ENCODE data around the gene CCDC110.

Gene CCDC110

GRCh38 chr4:185515248-185515647 lies 43.7 kb upstream of the CCDC110 start:
- Histone ChIP-seq H3K36me3 (ENCODE audit: control insufficient read depth in 1 of 2, insufficient read depth in 2 of 2, low read depth in 1 of 2, low read length in 2 of 2) (no peaks in the 10 kb centered on the region), H3K4me3 (ENCODE audit: insufficient read depth in 1 of 2, low read depth in 1 of 2, low read length in 2 of 2) (no peak overlapping the region), H3K9ac (ENCODE audit: low read length) (no peak overlapping the region), H3K14ac (ENCODE audit: low read length in 2 of 2) (no peak overlapping the region), H3K9me3 (ENCODE audit: control insufficient read depth, low read length) (no peaks in the 10 kb centered on the region), H2BK5ac (ENCODE audit: low read depth, low read length, poor library complexity, severe bottlenecking) (no peak overlapping the region), H4K91ac (ENCODE audit: low read length) (no peak overlapping the region), H2BK15ac (ENCODE audit: low read depth, poor library complexity, severe bottlenecking) (no peak overlapping the region), H2BK12ac (ENCODE audit: low read length in 2 of 2) (no peak overlapping the region), H3K79me1 (replicated peaks; ENCODE audit: low read length, poor library complexity, severe bottlenecking) (no peaks in the 10 kb centered on the region), H3K27ac (ENCODE audit: low read length, poor library complexity, severe bottlenecking) (no peak overlapping the region), H3K23ac (ENCODE audit: low read length in 2 of 2) (no peak overlapping the region), H2AK5ac (ENCODE audit: low read length, severe bottlenecking) (no peak overlapping the region), H4K8ac (ENCODE audit: low read length) (no peak overlapping the region), H2AFZ (ENCODE audit: low read depth, low read length) (no peak overlapping the region), H3K27me3 (ENCODE audit: control insufficient read depth in 1 of 2, insufficient read depth in 1 of 2, low read length in 2 of 2) (no peaks in the 10 kb centered on the region), H3K4me1 (ENCODE audit: control insufficient read depth, insufficient read depth, low read depth, low read length) (no peaks in the 10 kb centered on the region), H3K18ac (ENCODE audit: low read depth in 1 of 2, low read length in 2 of 2) (no peak overlapping the region), H3K4ac (ENCODE audit: low read depth in 1 of 2, low read length in 2 of 2) (no peak overlapping the region), H2BK120ac (ENCODE audit: low read depth, low read length) (no peak overlapping the region), H3K4me2 (ENCODE audit: low read length, poor library complexity, severe bottlenecking) (no peak overlapping the region)
- WGBS: no CpG with 5 or more reads among the region's 4 CpGs
- DNase-seq: no peak

GRCh38 chr4:185514182-185514697 lies 42.7 kb upstream of the CCDC110 start:
- no peak overlapping the region for H3K4ac ChIP-seq (ENCODE audit: low read depth in 1 of 2, low read length in 2 of 2)
- peak overlapping the region; percentile 16 to 60 for H3K18ac ChIP-seq (ENCODE audit: low read depth in 1 of 2, low read length in 2 of 2)
- DNase-seq: no peak
- H2AFZ ChIP-seq (ENCODE audit: low read depth, low read length): no peak overlapping the region
- peak overlapping the region; percentile 61 for H4K8ac ChIP-seq (ENCODE audit: low read length)
- H2BK5ac ChIP-seq (ENCODE audit: low read depth, low read length, poor library complexity, severe bottlenecking): no peak overlapping the region
- peak overlapping the region; percentile 9 for H2BK120ac ChIP-seq (ENCODE audit: low read depth, low read length)
- no peaks in the 10 kb centered on the region for H3K27me3 ChIP-seq (ENCODE audit: control insufficient read depth in 1 of 2, insufficient read depth in 1 of 2, low read length in 2 of 2)
- peak overlapping the region; percentile 61 for H4K91ac ChIP-seq (ENCODE audit: low read length)
- H2AK5ac ChIP-seq (ENCODE audit: low read length, severe bottlenecking): no peak overlapping the region
- 97% methylated on average over 17 of the region's 17 CpGs for WGBS
- peak overlapping the region in 1 of 2 experiments; percentile 66 for H2BK12ac ChIP-seq (ENCODE audit: low read length in 2 of 2)
- H2BK15ac ChIP-seq (ENCODE audit: low read depth, poor library complexity, severe bottlenecking): peak overlapping the region; percentile 67
- H3K36me3 ChIP-seq (ENCODE audit: control insufficient read depth in 1 of 2, insufficient read depth in 2 of 2, low read depth in 1 of 2, low read length in 2 of 2): no peaks in the 10 kb centered on the region
- no peak overlapping the region for H3K4me3 ChIP-seq (ENCODE audit: insufficient read depth in 1 of 2, low read depth in 1 of 2, low read length in 2 of 2)
- no peaks in the 10 kb centered on the region for H3K9me3 ChIP-seq (ENCODE audit: control insufficient read depth, low read length)
- H3K4me1 ChIP-seq (ENCODE audit: control insufficient read depth, insufficient read depth, low read depth, low read length): no peaks in the 10 kb centered on the region
- no peaks in the 10 kb centered on the region for H3K79me1 ChIP-seq (replicated peaks; ENCODE audit: low read length, poor library complexity, severe bottlenecking)
- H3K9ac ChIP-seq (ENCODE audit: low read length): no peak overlapping the region
- H3K14ac ChIP-seq (ENCODE audit: low read length in 2 of 2): no peak overlapping the region
- no peak overlapping the region for H3K23ac ChIP-seq (ENCODE audit: low read length in 2 of 2)
- no peak overlapping the region for H3K27ac ChIP-seq (ENCODE audit: low read length, poor library complexity, severe bottlenecking)
- H3K4me2 ChIP-seq (ENCODE audit: low read length, poor library complexity, severe bottlenecking): no peak overlapping the region

- no peaks in the 10 kb centered on the region for H3K4me1 ChIP-seq (ENCODE audit: control insufficient read depth, insufficient read depth, low read depth, low read length)
- no peak overlapping the region for H2BK120ac ChIP-seq (ENCODE audit: low read depth, low read length)
- H3K27me3 ChIP-seq (ENCODE audit: control insufficient read depth in 1 of 2, insufficient read depth in 1 of 2, low read length in 2 of 2): no peaks in the 10 kb centered on the region
- no peak overlapping the region for H3K23ac ChIP-seq (ENCODE audit: low read length in 2 of 2)
- no peak overlapping the region for H3K9ac ChIP-seq (ENCODE audit: low read length)
- H4K8ac ChIP-seq (ENCODE audit: low read length): no peak overlapping the region
- 72% methylated on average over 10 of the region's 10 CpGs for WGBS
- no peak overlapping the region for H3K4me3 ChIP-seq (ENCODE audit: insufficient read depth in 1 of 2, low read depth in 1 of 2, low read length in 2 of 2)
- no peaks in the 10 kb centered on the region for H3K79me1 ChIP-seq (replicated peaks; ENCODE audit: low read length, poor library complexity, severe bottlenecking)
- no peak overlapping the region for H4K91ac ChIP-seq (ENCODE audit: low read length)
- H3K9me3 ChIP-seq (ENCODE audit: control insufficient read depth, low read length): no peaks in the 10 kb centered on the region
- H3K36me3 ChIP-seq (ENCODE audit: control insufficient read depth in 1 of 2, insufficient read depth in 2 of 2, low read depth in 1 of 2, low read length in 2 of 2): no peaks in the 10 kb centered on the region
- DNase-seq: peak; percentile 75
- H2AFZ ChIP-seq (ENCODE audit: low read depth, low read length): no peak overlapping the region
- no peak overlapping the region for H2AK5ac ChIP-seq (ENCODE audit: low read length, severe bottlenecking)
- H3K14ac ChIP-seq (ENCODE audit: low read length in 2 of 2): peak overlapping the region in 1 of 2 experiments; percentile 51
- H3K4me2 ChIP-seq (ENCODE audit: low read length, poor library complexity, severe bottlenecking): no peak overlapping the region
- H3K4ac ChIP-seq (ENCODE audit: low read depth in 1 of 2, low read length in 2 of 2): peak overlapping the region in 1 of 2 experiments; percentile 82
- peak overlapping the region in 1 of 2 experiments; percentile 66 for H2BK12ac ChIP-seq (ENCODE audit: low read length in 2 of 2)
- H2BK5ac ChIP-seq (ENCODE audit: low read depth, low read length, poor library complexity, severe bottlenecking): no peak overlapping the region
- H3K27ac ChIP-seq (ENCODE audit: low read length, poor library complexity, severe bottlenecking): no peak overlapping the region
- no peak overlapping the region for H3K18ac ChIP-seq (ENCODE audit: low read depth in 1 of 2, low read length in 2 of 2)
- H2BK15ac ChIP-seq (ENCODE audit: low read depth, poor library complexity, severe bottlenecking): no peak overlapping the region
Measured at GRCh38 chr4:185513489-185514181, 42.1 kb upstream of the CCDC110 start.

- H3K4ac ChIP-seq (ENCODE audit: low read depth in 1 of 2, low read length in 2 of 2): no peak overlapping the region
- H3K18ac ChIP-seq (ENCODE audit: low read depth in 1 of 2, low read length in 2 of 2): peak overlapping the region; percentile 25 to 66
Measured at GRCh38 chr4:185512516-185512915, 41.0 kb upstream of the CCDC110 start.

More at GRCh38 chr4:185512516-185512915, 41.0 kb upstream of the CCDC110 start:
- Histone ChIP-seq H3K27ac (ENCODE audit: low read length, poor library complexity, severe bottlenecking) (no peak overlapping the region), H3K9ac (ENCODE audit: low read length) (no peak overlapping the region), H4K8ac (ENCODE audit: low read length) (peak overlapping the region; percentile 27), H2AK5ac (ENCODE audit: low read length, severe bottlenecking) (no peak overlapping the region), H2BK15ac (ENCODE audit: low read depth, poor library complexity, severe bottlenecking) (no peak overlapping the region), H3K4me2 (ENCODE audit: low read length, poor library complexity, severe bottlenecking) (no peak overlapping the region), H3K23ac (ENCODE audit: low read length in 2 of 2) (no peak overlapping the region), H2BK120ac (ENCODE audit: low read depth, low read length) (no peak overlapping the region), H3K79me1 (replicated peaks; ENCODE audit: low read length, poor library complexity, severe bottlenecking) (no peaks in the 10 kb centered on the region), H3K4me3 (ENCODE audit: insufficient read depth in 1 of 2, low read depth in 1 of 2, low read length in 2 of 2) (no peak overlapping the region), H3K27me3 (ENCODE audit: control insufficient read depth in 1 of 2, insufficient read depth in 1 of 2, low read length in 2 of 2) (no peaks in the 10 kb centered on the region), H3K4me1 (ENCODE audit: control insufficient read depth, insufficient read depth, low read depth, low read length) (no peaks in the 10 kb centered on the region), H3K9me3 (ENCODE audit: control insufficient read depth, low read length) (no peaks in the 10 kb centered on the region), H4K91ac (ENCODE audit: low read length) (no peak overlapping the region), H3K36me3 (ENCODE audit: control insufficient read depth in 1 of 2, insufficient read depth in 2 of 2, low read depth in 1 of 2, low read length in 2 of 2) (no peaks in the 10 kb centered on the region), H3K14ac (ENCODE audit: low read length in 2 of 2) (no peak overlapping the region), H2BK12ac (ENCODE audit: low read length in 2 of 2) (no peak overlapping the region), H2BK5ac (ENCODE audit: low read depth, low read length, poor library complexity, severe bottlenecking) (no peak overlapping the region), H2AFZ (ENCODE audit: low read depth, low read length) (no peak overlapping the region)
- WGBS: 43% methylated on average over 2 of the region's 3 CpGs
- peak; percentile 37 for DNase-seq
